ENCODE measurements around the gene MCHR1.

- TF ChIP-seq EZH2 (IDR thresholded peaks at IDR 0.05; ENCODE audit: insufficient read depth, poor library complexity, severe bottlenecking) (no peak), EZH2phosphoT487 (IDR thresholded peaks at IDR 0.05; ENCODE audit: insufficient read depth, low read depth) (no peak)
Observed at GRCh38 chr22:40676644-40677043, 2.6 kb upstream of the MCHR1 start.
